NCI-H446 treated with DMSO at 0.1 percent for 48 hours (cell line): Measurements from ENCODE around the gene ABHD11.
"Not testable (repeated sequence)": the region's sequence is repeated elsewhere in the genome, so short reads cannot be mapped to it uniquely, and the experiment has no call there.

Source experiments
- DNase-seq: peaks from one replicate; lab custom pipeline; 2025; lab: John Stamatoyannopoulos, UW

Gene ABHD11

GRCh38 chr7:73738612-73739386 lies at the start of gene ABHD11:
Gene ABHD11, minus strand, starts transcription at chr7:73738802. Its CDS starts 32 bp downstream, at chr7:73738770.
- peak; percentile 80 for DNase-seq

GRCh38 chr7:73787786-73788048 lies 49.1 kb upstream of the ABHD11 start:
- DNase-seq: not testable (repeated sequence)

GRCh38 chr7:73786588-73786987 lies 48.0 kb upstream of the ABHD11 start:
- no peak for DNase-seq

GRCh38 chr7:73779517-73779916 lies 40.9 kb upstream of the ABHD11 start:
- no peak for DNase-seq

- no peak for DNase-seq
Observed at GRCh38 chr7:73778801-73779389, 40.3 kb upstream of the ABHD11 start.

GRCh38 chr7:73774923-73775322 lies 36.3 kb upstream of the ABHD11 start:
- DNase-seq: no peak

GRCh38 chr7:73773700-73774517 lies 35.3 kb upstream of the ABHD11 start:
- no peak for DNase-seq

- DNase-seq: no peak
Observed at GRCh38 chr7:73770860-73771670, 32.5 kb upstream of the ABHD11 start.

GRCh38 chr7:73770002-73770859 lies 31.6 kb upstream of the ABHD11 start, which contains the start of gene CLDN3:
Gene CLDN3, minus strand, starts transcription at chr7:73770270. Its CDS starts 221 bp downstream, at chr7:73770049.
- no peak for DNase-seq

GRCh38 chr7:73769481-73770001 lies 30.9 kb upstream of the ABHD11 start:
- DNase-seq: no peak

GRCh38 chr7:73768641-73769480 lies 30.3 kb upstream of the ABHD11 start:
- DNase-seq: no peak

- DNase-seq: no peak
Observed at GRCh38 chr7:73766556-73767229, 28.1 kb upstream of the ABHD11 start.

GRCh38 chr7:73762659-73762999 lies 24.0 kb upstream of the ABHD11 start:
- DNase-seq: no peak

GRCh38 chr7:73761854-73762658 lies 23.5 kb upstream of the ABHD11 start:
- DNase-seq: no peak

GRCh38 chr7:73758581-73759138 lies 20.1 kb upstream of the ABHD11 start:
- DNase-seq: no peak

- no peak for DNase-seq
Observed at GRCh38 chr7:73749931-73750776, 11.6 kb upstream of the ABHD11 start.

GRCh38 chr7:73746378-73746777 lies 7.8 kb upstream of the ABHD11 start:
- DNase-seq: peak; percentile 66
